Astrocyte of the hippocampus (primary cell): ENCODE measurements around the gene RPS6KA5.
"Not testable (repeated sequence)": the region's sequence is repeated elsewhere in the genome, so short reads cannot be mapped to it uniquely, and the experiment has no call there.

Experiments used
- DNase-seq: peaks from one replicate; pipeline ENCODE4 v3.0.0; 2011; ENCODE audit warnings: low read depth, low spot score

RPS6KA5 gene

DNA sequence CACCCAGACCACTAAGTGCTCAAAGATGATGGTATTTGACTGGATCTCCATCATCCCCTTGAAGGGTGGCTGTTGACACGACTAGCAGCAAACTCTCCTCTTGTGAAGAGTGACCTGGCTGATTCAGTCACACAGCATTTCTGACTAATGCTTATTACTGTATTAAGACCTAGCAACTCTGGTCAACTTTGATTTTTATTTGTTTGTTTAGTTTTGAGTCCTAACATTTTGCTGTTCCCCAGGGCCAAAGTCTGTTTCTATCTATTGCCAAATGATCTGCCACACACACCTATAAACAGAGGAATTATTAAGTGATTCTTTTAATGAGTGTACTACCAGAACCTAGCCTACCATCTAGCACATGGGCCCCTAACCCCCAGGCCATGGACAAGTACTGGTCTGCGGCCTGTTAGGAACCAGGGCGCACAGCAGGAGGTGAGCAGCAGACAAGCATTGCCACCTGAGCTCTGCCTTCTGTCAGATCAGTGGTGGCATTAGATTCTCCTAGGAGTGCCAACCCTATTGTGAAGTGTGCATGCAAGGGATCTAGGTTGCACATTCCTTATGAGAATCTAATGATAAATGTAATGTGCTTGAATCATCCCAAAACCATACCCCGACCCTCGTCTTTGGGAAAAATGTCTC, 120.0 kb downstream of the RPS6KA5 start:
- no peak for DNase-seq

DNA sequence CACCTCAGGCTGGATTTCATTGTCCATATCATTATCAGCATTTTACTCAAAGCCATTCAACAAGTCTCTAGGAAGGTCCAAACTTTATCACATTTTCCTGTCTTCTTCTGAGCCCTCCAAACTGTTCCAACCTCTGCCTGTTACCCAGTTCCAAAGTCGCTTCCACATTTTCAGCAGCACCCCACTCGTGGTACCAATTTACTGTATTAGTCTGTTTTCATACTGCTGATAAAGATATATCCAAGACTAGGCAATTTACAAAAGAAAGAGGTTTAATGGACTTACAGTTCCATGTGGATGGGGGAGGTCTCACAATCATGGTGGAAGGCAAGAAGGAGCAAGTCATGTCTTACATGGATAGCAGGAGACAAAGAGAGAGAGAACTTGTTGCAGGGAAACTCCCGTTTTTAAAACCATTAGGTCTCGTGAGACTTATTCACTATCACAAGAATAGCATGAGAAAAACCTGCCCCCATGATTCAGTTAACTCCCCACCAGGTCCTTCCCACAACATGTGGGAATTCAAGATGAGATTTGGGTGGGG, 121.1 kb downstream of the RPS6KA5 start:
- not testable (repeated sequence) for DNase-seq

DNA sequence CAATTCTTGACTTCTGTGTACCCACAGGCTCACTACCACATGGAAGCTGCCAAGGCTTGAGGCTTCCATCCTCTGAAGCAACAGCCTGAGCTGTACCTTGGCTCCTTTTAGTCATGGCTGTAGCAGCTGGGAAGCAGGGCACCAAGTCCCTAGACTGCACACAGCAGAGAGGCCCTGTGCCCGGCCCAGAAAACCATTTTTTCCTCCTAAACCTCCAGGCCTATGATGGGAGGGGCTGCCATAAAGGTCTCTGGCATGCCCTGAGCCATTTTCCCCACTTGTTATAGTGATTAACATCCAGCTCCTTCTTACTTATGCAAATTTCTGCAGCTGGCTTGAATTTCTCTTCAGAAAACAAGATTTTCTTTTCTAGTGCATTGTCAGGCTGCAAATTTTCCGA, 121.8 kb downstream of the RPS6KA5 start:
- no peak for DNase-seq

DNA sequence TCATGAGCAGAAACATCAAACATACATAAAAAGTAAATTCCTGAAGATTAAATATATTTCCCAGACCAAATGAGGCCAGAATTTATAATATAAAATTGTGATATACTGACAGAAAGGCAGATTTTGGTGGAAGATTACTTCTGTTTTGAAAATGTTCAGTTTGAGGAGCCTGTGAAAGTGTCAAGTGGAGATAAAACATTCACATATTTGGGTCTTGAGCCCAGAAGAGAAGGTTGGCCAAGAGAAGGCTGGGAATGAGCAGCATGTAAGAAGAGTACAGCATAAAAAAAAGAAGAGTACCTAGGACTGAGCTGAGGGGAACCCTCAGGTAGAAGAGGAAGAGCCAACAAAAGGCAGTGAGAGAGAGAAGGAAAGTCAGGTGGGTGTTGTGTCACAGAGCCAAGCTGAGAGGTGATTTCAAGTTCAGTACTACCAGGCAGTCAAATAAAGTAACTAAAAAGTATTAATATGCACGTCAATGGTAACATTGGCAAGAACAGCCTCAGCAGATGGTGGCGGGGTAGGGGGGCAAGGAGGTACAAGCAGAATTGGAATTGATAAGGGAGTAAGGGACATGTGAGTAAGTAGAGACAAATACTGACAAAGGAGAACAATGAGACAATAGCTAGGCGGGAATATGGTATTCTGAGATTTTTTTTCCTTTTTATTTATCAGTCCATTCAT, 123.5 kb downstream of the RPS6KA5 start:
- no peak for DNase-seq

DNA sequence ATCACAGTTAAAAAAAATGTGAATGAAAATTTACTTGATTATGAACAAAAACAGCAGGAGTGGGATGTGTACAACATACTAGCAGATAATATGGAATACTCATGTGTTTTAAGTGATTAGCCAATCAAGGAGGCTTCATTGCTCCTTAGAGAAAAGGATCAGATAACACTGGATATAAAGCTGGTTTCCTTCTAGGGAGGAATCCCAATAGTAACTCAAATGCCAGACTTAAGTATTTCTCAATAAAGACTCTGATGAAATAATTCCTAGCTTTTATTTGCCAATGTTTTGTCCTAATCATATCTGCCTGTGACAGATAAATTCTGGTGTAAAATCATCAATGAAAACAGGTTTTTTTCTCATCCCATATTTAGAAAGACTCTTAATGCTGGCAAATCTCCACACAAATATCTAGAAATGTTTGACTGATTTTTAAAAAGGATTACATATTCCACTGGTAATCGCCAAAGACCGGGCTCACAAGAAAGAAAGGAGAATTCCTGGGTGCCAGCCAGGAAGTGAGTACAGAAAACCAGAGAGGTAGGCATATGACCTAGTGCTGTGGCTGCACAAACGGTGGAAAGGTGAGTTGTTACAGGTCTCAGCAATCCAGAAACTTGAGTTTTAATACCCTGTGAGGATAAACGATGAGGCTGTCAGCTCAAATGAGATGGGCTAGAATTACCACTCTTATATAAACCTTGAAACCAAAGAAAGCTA, 135.7 kb downstream of the RPS6KA5 start:
- no peak for DNase-seq

DNA sequence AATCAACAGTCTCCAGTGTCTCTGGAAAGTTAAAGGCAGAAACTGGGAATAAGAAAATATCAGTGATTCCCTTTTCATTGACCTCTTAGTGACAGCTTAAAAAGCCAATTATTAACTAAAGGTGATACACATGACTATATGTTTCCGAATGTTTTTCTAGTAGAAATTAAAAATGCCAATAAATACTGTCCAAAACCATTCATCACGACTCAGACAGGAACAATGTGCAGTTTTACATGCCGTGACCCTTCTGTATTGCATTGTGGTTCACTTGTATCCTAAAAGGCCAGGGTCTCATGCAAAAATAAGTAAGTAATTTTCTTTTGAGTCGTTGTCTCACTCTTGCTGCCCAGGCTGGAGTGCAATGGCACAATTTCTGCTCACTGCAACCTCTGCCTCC, 138.3 kb downstream of the RPS6KA5 start:
- DNase-seq = no peak

DNA sequence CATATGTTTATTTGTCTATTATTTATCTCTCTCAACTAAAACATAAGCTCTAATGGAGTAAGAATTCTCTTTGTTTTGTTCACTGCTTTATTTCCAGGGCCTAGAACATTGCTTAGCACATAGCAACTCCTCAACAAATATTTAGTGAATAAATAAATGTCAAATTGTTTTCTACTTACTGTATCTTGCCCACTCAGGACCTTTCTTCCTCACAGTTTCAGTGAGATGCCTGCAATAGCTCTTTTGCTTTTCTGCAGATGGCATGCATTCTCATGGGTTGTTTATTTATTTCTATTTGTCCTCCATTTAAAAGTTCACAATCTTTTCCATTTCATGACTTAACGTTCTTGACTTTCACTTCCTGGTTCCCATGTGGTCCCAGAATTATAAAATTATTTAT, 149.3 kb downstream of the RPS6KA5 start:
- no peak for DNase-seq

DNA sequence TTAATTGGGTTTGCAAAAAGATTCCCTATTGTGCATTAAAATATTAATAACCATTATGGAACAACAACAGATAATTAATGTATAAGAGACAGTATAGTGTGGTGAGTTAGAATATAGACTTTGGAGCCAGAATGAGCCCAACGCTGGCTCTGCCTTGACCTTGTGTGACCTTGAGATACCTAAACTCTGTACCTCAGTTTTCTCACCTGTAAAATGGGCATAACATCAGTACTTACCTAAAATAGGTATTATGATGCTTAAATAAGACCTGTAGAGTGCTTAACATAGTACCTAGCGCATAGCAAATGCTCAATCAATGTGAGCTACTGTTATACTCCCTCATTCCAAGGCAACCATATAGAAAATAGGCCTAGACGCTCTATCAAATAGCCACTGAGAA, 153.3 kb downstream of the RPS6KA5 start:
- no peak for DNase-seq

DNA sequence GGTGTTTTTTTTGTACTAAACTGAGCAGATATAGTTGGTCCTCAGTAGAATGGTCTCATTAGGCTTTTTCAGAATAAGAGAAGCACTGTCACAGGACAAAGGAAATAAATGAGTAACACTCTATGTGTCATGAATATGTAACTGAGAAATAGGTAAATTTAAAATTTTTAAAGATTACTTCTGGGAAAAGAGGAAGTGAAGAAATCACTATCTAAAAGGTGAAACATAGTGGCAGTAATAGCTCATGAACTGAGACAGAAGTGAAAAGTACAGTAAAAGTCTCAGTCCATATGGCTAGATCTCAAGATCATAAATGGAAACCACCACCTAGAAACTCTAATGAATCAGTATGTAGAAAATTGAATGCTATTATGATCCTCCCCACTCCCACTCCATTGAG, 154.9 kb downstream of the RPS6KA5 start:
- no peak for DNase-seq

DNA sequence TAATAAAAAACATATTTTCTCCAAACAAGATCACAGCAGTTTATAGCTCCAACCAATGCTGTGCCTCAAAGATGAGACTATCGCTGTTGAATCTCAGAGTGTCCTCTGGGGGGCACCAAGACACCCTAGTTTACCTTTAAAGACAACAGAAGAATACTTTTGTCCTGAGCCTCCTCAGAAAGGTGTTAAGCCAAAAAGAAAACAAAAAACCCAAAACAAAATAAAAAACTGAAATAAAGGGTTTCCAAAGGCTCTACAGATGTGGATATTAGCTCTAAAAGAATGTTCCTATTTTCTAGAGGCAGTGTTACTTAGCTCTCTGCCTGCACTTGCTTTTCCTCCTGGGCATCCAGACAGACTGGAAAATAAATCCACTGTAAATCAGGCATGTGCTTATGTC, 157.3 kb downstream of the RPS6KA5 start:
- peak; percentile 71 for DNase-seq

DNA sequence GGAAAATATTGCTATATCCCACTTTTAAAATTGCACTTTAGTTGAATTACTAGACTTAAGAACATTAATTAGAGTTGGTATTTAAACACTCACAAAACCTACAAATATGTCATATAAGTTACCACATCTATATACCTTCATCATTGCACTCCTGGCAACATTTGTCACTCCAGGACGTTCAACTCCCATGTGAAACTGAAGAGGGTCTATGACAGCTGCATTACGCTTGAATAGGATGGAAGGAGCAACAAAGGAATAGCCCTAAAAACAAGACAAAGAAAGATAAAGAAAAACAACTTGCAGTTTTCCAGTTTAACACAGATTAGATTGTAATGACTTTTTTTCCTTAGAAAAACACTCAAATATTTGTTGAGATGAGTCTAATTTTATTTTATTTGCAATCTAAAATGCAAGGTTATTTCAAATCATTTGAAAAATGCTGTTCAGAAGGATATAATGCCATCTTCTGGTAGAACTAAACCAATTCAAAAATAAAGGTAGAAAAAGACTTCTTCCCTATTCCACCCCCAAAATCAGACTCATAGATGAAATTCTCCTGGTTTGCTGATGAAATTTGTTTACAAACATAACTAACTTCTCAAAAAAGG, 159.9 kb downstream of the RPS6KA5 start:
- peak; percentile 3 for DNase-seq

DNA sequence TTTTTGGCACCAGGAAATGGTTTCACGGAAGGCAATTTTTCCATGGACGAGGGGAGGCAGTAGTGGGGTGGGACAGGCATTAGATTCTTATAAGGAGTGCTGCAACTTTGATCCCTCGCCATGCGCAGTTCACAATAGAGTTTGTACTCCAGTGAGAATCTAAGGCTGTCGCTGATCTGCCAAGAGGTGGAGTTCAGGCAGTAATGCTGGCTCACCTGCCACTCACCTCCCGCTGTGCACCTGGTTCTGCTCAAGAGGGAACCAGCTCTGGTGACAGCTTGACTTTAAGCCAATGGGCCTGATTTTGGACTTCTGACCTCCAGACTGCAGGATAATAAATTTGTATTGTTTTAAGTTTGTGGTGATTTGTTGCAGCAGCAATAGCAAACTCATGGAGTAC, 163.4 kb downstream of the RPS6KA5 start:
- DNase-seq = no peak

DNA sequence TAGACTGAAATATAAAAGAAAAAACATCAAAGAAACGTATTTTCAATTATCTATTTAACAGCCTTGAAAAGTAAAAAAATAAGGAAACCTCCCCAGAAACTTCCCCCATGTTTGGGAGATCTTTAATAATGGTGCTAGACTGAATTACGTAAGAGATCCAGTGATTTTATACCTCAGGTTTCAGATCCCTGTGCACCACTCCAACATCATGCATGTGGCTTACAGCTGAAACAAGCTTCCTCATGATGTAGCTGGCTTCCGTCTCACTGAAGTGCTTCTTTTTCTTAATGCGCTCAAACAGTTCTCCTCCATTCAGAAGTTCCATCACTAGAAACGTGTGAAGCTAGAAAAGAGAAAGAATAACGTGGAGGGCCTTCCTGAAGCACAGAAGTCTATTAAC, 166.2 kb downstream of the RPS6KA5 start:
- DNase-seq = no peak

DNA sequence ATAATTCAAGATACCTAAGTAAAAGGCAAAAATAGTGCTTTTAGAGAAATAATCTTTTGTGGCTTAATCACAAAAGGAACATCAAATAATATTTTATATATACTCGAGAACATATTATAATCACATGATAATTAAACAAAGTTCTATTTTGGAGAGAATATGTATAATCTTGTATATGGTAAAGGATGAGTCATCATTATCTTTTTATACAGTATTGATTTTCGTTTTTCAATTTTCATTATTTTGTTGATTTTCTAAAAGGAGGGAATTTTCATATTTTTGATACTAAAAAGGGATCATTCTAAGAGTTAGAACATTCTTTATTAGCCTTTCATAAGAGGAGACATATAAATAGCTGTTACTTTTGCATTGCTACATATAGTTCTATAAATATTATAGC, 166.9 kb downstream of the RPS6KA5 start:
- DNase-seq = no peak

DNA sequence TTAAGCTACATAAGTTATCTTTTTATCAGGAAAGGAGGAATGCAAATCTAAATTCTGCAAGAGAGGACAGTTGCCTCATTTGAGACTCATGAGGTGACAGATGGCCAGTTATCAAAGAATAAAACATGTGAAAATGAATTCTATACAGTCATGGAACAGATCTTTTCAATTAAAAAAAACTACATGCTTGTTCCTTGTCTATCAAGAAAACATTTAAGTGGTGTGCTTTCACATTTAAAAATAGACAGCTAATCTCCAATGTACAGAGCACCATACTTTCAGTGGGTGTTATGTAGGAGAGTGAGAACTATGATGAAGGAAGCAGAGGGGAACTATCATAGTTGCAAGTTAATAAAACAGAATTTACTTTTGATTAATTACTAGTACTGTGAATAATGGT, 167.5 kb downstream of the RPS6KA5 start:
- DNase-seq = no peak

DNA sequence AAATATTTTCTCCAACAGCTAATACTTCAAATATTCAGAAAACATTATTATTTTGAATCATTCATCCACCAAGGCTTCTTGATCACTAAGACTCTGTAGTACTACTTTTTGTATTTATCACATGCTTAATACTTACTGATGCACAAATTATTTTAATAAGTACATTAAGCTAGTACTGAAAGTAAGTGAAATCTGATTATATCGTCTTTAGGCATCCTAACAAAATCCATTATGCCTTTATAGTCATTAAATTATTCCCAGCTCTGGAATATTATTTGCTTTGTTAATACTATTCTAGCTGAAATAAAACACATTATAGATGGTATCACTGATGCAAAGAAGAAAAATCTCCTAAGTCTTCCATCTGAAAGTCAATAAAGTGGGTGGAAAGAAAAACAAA, 169.1 kb downstream of the RPS6KA5 start:
- DNase-seq = no peak

DNA sequence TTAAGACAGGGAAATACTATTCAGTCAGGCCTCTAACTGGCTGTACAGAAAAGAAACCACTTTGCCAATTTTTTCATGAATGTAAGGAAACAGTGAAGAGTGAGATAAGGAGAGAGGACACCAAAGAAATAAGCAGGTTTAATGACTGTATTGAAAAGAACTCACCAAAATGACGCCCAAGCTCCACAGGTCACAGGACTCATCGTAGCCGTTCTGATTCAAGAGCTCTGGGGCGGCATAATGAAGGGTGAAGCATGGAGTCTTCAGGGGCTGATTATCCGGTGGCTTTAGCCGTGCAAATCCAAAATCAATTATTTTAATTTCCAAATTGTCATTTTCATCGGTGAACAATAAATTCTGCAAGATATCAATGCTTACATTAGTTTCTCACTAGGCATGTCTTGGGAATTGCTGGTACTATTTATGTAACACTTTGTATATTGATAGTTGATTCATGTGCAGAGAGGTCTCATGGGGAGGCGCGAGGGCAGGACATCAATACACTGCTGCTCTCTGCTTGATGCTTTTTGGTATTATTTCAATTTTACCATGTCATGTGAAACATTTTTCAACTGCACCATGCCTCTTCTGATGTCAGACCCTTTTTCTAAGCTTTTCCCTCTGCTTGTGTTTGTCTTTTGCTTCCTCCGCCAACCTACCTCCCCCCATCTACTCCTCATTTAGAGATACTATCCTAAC, 170.0 kb downstream of the RPS6KA5 start:
- DNase-seq = no peak

DNA sequence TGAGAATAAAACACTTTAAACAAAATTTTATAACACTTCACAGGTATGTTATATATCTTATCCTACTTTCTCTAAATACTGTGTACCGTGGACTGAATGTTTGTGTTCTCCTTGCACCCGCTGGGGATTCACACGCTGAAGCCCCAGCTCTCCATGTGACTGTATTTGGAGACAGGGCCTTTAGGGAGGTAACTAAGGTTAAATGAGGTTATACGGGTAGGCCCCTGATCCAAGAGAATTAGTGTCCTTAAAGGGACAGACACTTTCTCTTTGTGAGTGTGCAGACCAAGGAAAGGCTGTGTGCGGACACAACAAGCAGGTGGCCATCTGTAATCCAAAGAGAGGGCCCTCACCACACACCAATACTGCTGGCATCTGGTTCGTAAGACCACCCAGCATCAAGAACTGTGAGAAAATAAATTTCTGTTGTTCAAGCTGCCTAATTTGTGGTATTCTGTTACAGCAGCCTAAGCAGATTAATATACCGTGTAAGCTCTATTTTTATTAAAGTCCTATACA, 174.1 kb downstream of the RPS6KA5 start:
- no peak for DNase-seq

DNA sequence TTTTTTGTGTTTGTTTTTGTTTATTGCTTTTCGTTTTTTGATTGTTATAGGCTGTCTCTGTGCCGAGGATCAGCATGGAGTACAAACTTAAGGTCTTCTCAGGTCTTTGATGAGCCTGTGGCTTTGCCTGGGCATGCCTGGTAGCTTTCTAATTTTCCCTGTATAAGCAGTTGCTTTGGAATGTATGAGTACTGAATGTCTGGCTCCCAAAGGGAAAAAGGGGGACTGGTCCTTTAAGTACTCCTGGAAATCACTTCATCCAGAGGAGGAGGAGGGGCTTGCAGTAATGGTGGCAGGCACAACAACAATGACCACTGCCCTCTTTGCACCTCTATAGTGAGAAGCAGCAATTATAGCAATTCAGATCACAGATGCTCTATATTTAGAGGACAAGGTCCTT, 176.7 kb downstream of the RPS6KA5 start:
- no peak for DNase-seq

DNA sequence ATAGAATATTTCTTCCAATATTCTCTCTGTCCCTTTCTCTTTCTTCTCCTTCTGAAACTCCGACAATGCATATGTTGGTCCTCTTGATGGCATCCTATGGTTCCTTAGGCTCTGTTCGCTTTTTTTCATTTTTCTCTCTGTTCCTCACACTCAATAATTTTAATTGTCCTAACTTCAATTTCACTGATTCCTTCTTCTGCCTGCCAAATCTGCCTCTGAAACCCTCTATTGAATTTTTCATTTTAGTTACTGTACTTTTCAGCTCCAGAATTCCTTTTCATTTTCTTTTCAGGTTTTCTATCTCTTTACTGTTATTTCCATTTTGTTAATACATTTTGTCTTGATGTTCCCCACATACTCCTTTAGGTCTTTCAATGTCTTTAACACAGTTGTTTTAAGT, 177.2 kb downstream of the RPS6KA5 start:
- no peak for DNase-seq

DNA sequence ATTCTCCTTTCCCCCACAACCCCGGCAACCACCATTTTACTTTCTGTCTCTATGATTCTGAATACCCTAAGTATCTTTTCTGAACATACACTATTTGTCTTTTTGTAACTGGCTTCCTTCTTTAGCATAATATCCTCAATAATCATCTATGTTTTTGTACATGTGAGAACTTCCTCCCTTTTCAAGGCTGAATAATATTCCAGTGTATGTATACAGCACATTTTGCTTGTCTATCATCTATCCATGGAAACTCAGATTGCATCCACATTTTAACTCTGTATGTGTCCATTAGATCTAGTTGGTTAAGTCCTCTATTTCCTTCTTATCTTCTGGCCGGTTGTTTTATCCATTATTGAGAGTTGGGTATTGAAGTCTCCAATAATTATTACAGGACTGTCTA, 180.2 kb downstream of the RPS6KA5 start:
- DNase-seq = no peak

DNA sequence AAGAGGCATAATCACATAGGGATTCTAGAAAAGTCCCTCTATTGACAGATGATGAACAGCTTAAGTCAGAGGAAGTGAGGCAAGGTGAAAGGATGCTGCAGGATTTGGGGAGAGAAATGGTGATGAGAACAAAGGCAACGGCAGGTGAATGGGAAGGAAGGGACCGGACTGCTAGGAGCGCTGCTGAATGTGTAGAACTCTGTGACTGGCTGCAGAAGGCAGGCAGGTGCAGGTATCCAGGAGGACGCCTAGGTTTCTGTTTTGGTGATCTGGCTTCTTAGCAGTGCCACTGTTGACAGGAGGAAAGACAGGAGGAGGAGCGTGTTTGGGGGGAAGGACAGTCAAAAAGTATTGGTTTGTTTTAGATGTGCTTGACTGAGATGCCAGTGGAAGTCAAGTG, 185.8 kb downstream of the RPS6KA5 start:
- DNase-seq = no peak
